ENCODE results near the gene CDC42BPB.

DNA sequence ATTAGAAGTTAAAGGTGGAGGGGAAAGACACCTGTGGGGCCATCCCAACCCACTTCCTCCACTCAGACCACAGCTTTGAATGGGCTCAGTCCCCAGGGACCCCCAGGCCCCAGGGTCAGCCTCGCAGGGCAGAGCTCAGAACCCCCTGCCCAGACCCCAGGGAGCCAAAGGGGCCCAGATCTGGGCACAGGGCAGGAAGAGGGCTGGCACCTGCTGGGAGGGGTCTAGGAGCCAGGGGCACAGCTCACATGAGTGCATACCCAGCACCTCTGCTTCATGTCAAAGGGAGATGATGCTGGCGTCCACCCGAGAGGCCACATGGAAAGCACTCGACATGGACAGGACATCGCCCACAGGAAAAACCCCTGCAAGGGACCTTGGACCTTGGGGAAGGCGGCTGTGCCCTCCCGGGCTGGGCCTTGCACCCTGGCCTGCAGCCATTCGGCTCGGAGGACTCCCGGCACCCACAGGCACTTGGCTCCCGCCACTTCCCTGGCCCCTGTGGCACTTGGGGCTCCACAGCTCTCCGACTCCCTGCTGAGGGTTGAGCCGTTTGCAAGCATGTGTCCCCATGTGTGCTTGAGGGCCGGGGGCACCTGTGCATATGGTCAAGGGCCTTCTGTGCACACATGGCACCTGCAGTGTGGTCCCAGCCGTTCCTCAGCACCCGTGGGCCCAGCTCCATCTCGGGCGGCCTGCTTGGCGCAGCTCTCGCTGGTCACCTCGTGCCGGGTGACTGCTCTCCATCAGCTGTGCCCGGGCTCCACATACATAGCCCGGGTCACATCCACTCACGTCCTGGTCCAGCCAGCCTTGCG, 142.7 kb downstream of the CDC42BPB start:
- TF ChIP-seq, protein P1, sequence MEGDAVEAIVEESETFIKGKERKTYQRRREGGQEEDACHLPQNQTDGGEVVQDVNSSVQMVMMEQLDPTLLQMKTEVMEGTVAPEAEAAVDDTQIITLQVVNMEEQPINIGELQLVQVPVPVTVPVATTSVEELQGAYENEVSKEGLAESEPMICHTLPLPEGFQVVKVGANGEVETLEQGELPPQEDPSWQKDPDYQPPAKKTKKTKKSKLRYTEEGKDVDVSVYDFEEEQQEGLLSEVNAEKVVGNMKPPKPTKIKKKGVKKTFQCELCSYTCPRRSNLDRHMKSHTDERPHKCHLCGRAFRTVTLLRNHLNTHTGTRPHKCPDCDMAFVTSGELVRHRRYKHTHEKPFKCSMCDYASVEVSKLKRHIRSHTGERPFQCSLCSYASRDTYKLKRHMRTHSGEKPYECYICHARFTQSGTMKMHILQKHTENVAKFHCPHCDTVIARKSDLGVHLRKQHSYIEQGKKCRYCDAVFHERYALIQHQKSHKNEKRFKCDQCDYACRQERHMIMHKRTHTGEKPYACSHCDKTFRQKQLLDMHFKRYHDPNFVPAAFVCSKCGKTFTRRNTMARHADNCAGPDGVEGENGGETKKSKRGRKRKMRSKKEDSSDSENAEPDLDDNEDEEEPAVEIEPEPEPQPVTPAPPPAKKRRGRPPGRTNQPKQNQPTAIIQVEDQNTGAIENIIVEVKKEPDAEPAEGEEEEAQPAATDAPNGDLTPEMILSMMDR (IDR thresholded peaks at IDR 0.05), result no peak
- TF ChIP-seq POLR2A (IDR thresholded peaks at IDR 0.05), result no peak
